ENCODE results near the gene IQCH. TPM values are rescaled to one million over a fixed set of nuclear protein-coding genes. Genes with fewer than 3 reads are reported as not detected.

Gene IQCH
- polyA plus RNA-seq, 1 of the 3 experiments (the other 2 are of a cell fraction), result 0.81 TPM

- no peaks in the 10 kb centered on the region for H3K9me2 ChIP-seq
- H3K9ac ChIP-seq, result no peak overlapping the region
- H3K4me3 ChIP-seq (ENCODE audit: low read depth in 2 of 2, low read length in 1 of 2), result no peak overlapping the region
- 87% methylated on average over 5 of the region's 5 CpGs for WGBS (ENCODE audit: low lambda C conversion rate)
- no peaks in the 10 kb centered on the region for H3K27me3 ChIP-seq (ENCODE audit: insufficient read depth)
- H3K9me3 ChIP-seq, result no peaks in the 10 kb centered on the region
- CTCF ChIA-PET, result interaction anchor here (0.7 to 2.0 kb wide), 5 partner anchors 10 to 305 kb away, joined by 3 to 7 read pairs (median 4); no protein-coding TSS in a partner anchor
- peaks cover 81% of the 10 kb centered on the region for H3K79me2 ChIP-seq (ENCODE audit: insufficient read depth)
- no peaks in the 10 kb centered on the region for H4K20me1 ChIP-seq (ENCODE audit: insufficient read depth)
- peaks cover 0 to 9% of the 10 kb centered on the region in 2 experiments for H3K36me3 ChIP-seq (replicated peaks in 1 of 2; ENCODE audit: control insufficient read depth in 1 of 2, insufficient read depth in 2 of 2, low read length in 1 of 2)
- H3K4me1 ChIP-seq (ENCODE audit: control insufficient read depth in 1 of 2, insufficient read depth in 2 of 2, low read depth in 1 of 2, low read length in 1 of 2), result peaks cover 3 to 6% of the 10 kb centered on the region in 2 experiments; a peak in 3 of 4 replicates
- H3K27ac ChIP-seq (ENCODE audit: low read depth in 2 of 2, low read length in 1 of 2), result no peak overlapping the region
- H3F3A ChIP-seq (replicated peaks; ENCODE audit: insufficient read depth), result peaks cover 5% of the 10 kb centered on the region
- TF ChIP-seq ZBTB33 (IDR thresholded peaks at IDR 0.05; ENCODE audit: borderline replicate concordance, low read depth), result no peak
- TF ChIP-seq FOXJ3 (CRISPR knock-in tag; IDR thresholded peaks at IDR 0.05), result no peak
- TF ChIP-seq GABPA (IDR thresholded peaks at IDR 0.05; ENCODE audit: low read depth), result no peak
- no peak for TF ChIP-seq TAF1 (IDR thresholded peaks at IDR 0.05; ENCODE audit: borderline replicate concordance, low read depth, low read length)
- no peak for TF ChIP-seq RAD21 (IDR thresholded peaks at IDR 0.05; ENCODE audit: low read length)
- TF ChIP-seq FOXM1 (IDR thresholded peaks at IDR 0.05; ENCODE audit: low read depth), result no peak
- no peak for TF ChIP-seq ELF1 (IDR thresholded peaks at IDR 0.05)
- H2AFZ ChIP-seq (ENCODE audit: low read depth), result no peak overlapping the region
- POLR2A ChIA-PET, result no interaction called here
- no peak for DNase-seq
- H3K4me2 ChIP-seq, result no peak overlapping the region
Observed at GRCh38 chr15:67251318-67251717, 3.3 kb upstream of the IQCH start.

GRCh38 chr15:67253101-67253500 is 1.5 kb upstream of the IQCH start:
- Histone ChIP-seq H3K9ac (peak overlapping the region; percentile 97; the same call in 1 of the 2 replicates), H3K27ac (ENCODE audit: low read depth in 2 of 2, low read length in 1 of 2) (peak overlapping the region in 1 of 2 experiments; percentile 95; a peak in 1 of 4 replicates), H4K20me1 (ENCODE audit: insufficient read depth) (no peaks in the 10 kb centered on the region), H3K4me3 (ENCODE audit: low read depth in 2 of 2, low read length in 1 of 2) (peak overlapping the region; percentile 69 to 96), H3K4me2 (peak overlapping the region; percentile 78), H3K9me3 (no peaks in the 10 kb centered on the region), H3K4me1 (ENCODE audit: control insufficient read depth in 1 of 2, insufficient read depth in 2 of 2, low read depth in 1 of 2, low read length in 1 of 2) (peaks cover 3 to 6% of the 10 kb centered on the region in 2 experiments; a peak in 3 of 4 replicates), H3F3A (replicated peaks; ENCODE audit: insufficient read depth) (peaks cover 5% of the 10 kb centered on the region), H3K27me3 (ENCODE audit: insufficient read depth) (no peaks in the 10 kb centered on the region), H3K9me2 (no peaks in the 10 kb centered on the region), H3K79me2 (ENCODE audit: insufficient read depth) (peaks cover 63% of the 10 kb centered on the region), H2AFZ (ENCODE audit: low read depth) (no peak overlapping the region), H3K36me3 (replicated peaks in 1 of 2; ENCODE audit: control insufficient read depth in 1 of 2, insufficient read depth in 2 of 2, low read length in 1 of 2) (no peaks in the 10 kb centered on the region)
- no peak for DNase-seq
- WGBS (ENCODE audit: low lambda C conversion rate), result 70% methylated on average over 11 of the region's 12 CpGs
- ChIA-PET CTCF (interaction anchor here (0.6 to 1.7 kb wide), 3 partner anchors 51 to 193 kb away, joined by 3 to 5 read pairs (median 3); no protein-coding TSS in a partner anchor), POLR2A (no interaction called here)
- TF ChIP-seq USF1 (IDR thresholded peaks at IDR 0.05; ENCODE audit: borderline replicate concordance, low read depth), result no peak
- TF ChIP-seq FOXM1 (IDR thresholded peaks at IDR 0.05; ENCODE audit: low read depth), result no peak
- no peak for TF ChIP-seq FOXJ3 (CRISPR knock-in tag; IDR thresholded peaks at IDR 0.05)
- TF ChIP-seq RAD21 (IDR thresholded peaks at IDR 0.05; ENCODE audit: low read length), result no peak
- TF ChIP-seq YY1 (IDR thresholded peaks at IDR 0.05; ENCODE audit: low read depth), result no peak
- no peak for TF ChIP-seq SMC3 (IDR thresholded peaks at IDR 0.05; ENCODE audit: low read depth, low read length)
- TF ChIP-seq CTCF (IDR thresholded peaks at IDR 0.05), result no peak
- no peak for TF ChIP-seq FOSL2 (IDR thresholded peaks at IDR 0.05; ENCODE audit: borderline replicate concordance, low read depth)
- no peak for TF ChIP-seq RXRA (IDR thresholded peaks at IDR 0.05; ENCODE audit: borderline replicate concordance, low read depth)
- no peak for TF ChIP-seq PBX3 (IDR thresholded peaks at IDR 0.05)
- TF ChIP-seq REST (IDR thresholded peaks at IDR 0.05; ENCODE audit: low read depth, low read length), result no peak
- TF ChIP-seq, protein P1, sequence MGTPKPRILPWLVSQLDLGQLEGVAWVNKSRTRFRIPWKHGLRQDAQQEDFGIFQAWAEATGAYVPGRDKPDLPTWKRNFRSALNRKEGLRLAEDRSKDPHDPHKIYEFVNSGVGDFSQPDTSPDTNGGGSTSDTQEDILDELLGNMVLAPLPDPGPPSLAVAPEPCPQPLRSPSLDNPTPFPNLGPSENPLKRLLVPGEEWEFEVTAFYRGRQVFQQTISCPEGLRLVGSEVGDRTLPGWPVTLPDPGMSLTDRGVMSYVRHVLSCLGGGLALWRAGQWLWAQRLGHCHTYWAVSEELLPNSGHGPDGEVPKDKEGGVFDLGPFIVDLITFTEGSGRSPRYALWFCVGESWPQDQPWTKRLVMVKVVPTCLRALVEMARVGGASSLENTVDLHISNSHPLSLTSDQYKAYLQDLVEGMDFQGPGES (IDR thresholded peaks at IDR 0.05; ENCODE audit: low read depth, low read length), result no peak
